Activated naive CD8-positive, alpha-beta T cell (primary cell): Measurements from ENCODE around the gene ZC3H18.

ENCODE experiments used
- H3K27ac Mint-ChIP-seq: one replicate; pipeline ENCODE4 v1.8.0; 2021; ENCODE audit warnings: mixed read lengths
- H3K27me3 Mint-ChIP-seq: one replicate; pipeline ENCODE4 v1.8.0; 2021; ENCODE audit warnings: mixed read lengths
- H3K36me3 Mint-ChIP-seq: one replicate; pipeline ENCODE4 v1.8.0; 2021; ENCODE audit warnings: mixed read lengths
- H3K4me1 Mint-ChIP-seq: one replicate; pipeline ENCODE4 v1.8.0; 2021; ENCODE audit warnings: low read depth, mixed read lengths
- H3K4me3 Mint-ChIP-seq: one replicate; pipeline ENCODE4 v1.8.0; 2021; ENCODE audit warnings: mild to moderate bottlenecking, mixed read lengths
- H3K9me3 Mint-ChIP-seq: one replicate; pipeline ENCODE4 v1.8.0; 2021; ENCODE audit warnings: low read depth, mixed read lengths

ZC3H18 gene

DNA sequence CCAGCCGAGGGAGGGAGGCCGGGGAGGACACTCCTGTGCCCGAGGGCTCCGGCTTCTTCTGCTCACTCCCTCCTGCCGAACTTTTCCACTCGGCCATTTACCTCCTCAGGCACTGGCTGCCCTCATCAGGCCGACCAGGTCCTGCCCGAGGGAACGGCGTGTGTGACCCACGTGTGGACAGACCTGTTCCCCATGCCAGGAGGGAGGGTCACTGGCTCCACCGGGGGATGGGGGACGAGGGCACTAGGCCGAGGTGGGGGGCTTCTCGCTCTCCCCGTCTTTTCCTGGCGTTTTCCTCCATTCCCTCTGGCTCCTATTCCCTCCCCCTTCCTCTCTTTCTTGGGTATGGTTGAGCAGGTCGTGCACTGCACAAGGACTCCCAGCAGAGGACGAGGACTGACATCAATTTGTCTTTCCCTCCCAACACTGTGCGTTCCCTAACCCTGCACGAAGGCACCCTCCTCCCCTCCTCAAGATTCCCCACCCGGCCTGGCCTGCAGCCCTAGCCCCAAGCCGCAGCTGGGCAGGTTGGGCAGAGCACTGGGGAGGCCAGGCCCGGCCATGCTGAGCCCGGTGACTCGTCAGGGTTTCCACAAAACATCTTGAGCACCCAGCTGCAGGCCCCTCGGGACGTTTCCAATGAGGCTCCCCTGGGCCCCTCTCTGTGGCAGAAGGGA is 64.9 kb downstream of the ZC3H18 start:
- Mint-ChIP-seq H3K4me1 (peaks cover 31% of the 10 kb centered on the region), H3K9me3 (no peaks in the 10 kb centered on the region), H3K4me3 (peak overlapping the region; percentile 73), H3K27ac (no peak overlapping the region), H3K36me3 (peaks cover 3% of the 10 kb centered on the region), H3K27me3 (no peaks in the 10 kb centered on the region)

DNA sequence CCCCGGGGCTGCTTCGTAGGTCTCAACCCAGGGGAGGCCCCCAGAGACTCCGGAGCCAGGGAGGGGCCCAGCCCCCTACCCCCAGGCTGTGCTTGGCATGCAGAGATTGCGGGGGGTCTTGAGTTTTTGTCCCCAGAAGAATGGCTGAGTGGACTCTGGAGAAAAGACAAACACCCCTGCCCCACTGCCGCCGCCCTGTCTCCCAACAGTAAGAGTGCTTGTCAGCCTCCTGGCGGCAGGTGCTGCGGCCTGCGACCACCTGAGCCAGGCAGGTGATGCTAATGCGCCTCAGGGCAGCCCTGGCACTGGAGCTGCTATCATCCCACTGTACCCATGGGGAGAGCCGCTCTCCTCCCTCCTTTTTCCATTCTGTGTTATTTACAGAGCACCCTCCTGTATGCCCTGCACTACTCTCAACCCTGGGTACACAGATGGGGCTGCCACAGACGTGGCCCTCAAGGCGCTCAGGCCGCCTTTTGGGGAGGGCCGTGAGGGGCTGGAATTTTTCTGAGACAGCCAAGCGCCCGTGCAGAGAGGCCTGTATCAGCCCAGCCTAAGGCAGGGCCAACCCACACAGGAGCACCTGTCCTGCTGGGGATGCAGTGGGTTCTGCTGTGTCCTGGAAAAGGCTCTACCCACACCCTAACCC is 65.6 kb downstream of the ZC3H18 start:
- Mint-ChIP-seq H3K4me1 (peaks cover 37% of the 10 kb centered on the region), H3K27me3 (no peaks in the 10 kb centered on the region), H3K36me3 (peaks cover 3% of the 10 kb centered on the region), H3K9me3 (no peaks in the 10 kb centered on the region), H3K4me3 (peak overlapping the region; percentile 41), H3K27ac (no peak overlapping the region)

DNA sequence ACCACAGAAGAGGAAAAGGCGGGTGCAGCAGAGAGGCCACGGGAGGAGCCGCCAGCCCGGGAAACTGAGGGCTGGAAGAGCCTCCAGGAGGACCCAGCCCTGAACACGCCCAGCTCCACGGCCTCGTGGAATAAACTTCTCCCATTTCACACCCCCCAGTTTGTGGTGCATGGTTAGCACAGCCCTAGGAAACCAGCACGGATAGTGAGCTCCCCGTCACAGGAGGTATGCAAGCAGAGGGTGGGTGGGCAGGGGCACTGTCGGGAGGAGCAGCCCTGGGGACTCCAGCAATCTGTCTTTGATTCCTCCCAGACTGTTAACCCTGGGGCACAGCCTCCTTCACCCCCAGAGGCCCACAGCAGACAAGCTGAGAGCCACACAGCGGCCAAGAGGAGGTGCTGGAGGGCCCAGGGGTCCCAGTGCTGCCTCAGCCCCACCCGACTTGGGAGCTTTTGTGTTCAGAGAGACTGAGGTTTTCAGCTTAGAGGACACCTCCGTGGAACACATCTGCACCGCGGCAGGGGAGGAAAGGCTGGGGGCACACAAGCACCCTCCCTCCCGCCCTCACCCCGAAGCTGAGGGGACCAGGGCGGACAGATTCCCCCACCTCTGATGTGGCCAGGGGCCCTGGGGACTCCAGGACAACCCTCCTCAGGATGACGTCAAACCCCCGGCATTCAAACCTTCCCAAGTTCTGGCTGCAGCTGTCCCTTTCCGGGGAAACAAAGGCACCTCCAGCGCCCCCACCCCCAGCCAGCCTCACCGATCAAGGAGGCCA is 66.5 kb downstream of the ZC3H18 start:
- Mint-ChIP-seq H3K36me3 (peaks cover 3% of the 10 kb centered on the region), H3K9me3 (no peaks in the 10 kb centered on the region), H3K4me1 (peaks cover 40% of the 10 kb centered on the region), H3K27ac (no peak overlapping the region), H3K4me3 (peak overlapping the region; percentile 51), H3K27me3 (no peaks in the 10 kb centered on the region)

DNA sequence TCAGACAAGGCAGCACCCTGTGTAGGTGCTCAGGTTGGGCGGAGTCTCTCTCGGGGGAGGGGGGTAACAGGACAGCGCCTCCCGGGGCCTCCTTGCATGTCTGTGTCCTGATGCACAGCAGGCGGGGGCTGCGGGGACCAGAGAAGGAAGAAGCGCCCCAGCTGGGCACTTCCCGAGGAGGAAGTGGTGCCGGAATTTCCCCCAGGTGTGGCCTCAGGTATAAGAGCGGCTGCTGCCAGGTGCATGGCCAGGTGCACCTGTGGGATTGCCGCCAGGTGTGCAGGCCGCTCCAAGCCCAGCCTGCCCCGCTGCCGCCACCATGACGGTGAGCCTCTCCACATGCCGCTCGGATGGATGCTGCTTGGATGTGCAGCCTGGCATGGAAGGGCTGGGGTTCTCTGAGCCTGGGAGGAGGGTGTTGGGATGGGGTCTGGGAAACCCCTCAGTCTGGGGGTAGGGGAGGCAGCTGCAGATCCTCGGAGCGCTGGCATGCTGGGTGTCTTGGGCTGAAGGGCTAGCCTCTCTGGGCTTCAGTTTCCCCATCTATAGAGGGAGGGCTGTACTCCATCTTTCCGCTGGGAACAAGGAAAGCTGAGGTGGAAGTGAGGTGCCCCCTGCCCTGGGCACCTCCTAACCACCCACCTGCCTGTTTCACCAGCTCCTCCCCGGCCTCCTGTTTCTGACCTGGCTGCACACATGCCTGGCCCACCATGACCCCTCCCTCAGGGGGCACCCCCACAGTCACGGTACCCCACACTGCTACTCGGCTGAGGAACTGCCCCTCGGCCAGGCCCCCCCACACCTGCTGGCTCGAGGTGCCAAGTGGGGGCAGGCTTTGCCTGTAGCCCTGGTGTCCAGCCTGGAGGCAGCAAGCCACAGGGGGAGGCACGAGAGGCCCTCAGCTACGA is 68.4 kb downstream of the ZC3H18 start, which contains the start of gene IL17C:
TSS of gene IL17C (plus strand) at position 250 of the 908 bp plus-strand sequence. CDS start at position 320, 70 bp downstream.
- H3K4me3 Mint-ChIP-seq = peak within 1 kb of the TSS; percentile 51
- no peaks in the 10 kb centered on the region for H3K9me3 Mint-ChIP-seq
- H3K27ac Mint-ChIP-seq = no peak within 1 kb of the TSS
- H3K27me3 Mint-ChIP-seq = no peaks in the 10 kb centered on the region
- peaks cover 3% of the 10 kb centered on the region for H3K36me3 Mint-ChIP-seq
- H3K4me1 Mint-ChIP-seq = peaks cover 35% of the 10 kb centered on the region

DNA sequence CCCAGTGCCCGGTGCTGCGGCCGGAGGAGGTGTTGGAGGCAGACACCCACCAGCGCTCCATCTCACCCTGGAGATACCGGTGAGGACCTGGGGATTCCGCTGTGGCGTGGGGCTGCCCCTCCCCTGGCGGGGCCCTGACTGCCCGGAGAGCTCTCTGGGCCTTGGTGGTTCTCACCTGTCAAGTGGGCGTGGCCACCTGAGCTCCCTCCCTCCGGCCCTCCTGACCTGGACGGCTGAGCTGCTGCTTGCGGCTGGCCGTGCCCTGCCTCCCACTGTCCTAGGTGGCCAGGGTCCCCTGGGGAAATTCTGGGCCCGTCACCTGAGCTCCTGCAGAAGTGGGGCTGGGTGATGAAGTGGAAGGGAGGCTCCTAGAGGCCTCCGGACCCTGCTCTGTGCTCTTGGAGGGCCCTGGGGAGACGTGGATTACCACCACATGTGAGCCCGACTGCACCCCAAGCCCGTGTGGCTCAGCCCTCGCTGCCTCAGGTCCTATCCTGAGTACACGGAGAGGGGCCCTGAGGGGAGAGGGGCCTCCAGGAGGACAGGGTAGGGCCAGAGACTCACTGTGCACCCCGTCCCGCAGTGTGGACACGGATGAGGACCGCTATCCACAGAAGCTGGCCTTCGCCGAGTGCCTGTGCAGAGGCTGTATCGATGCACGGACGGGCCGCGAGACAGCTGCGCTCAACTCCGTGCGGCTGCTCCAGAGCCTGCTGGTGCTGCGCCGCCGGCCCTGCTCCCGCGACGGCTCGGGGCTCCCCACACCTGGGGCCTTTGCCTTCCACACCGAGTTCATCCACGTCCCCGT is 69.2 kb downstream of the ZC3H18 start:
- H3K27me3 Mint-ChIP-seq = no peaks in the 10 kb centered on the region
- H3K4me3 Mint-ChIP-seq = no peak overlapping the region
- H3K36me3 Mint-ChIP-seq = peaks cover 3% of the 10 kb centered on the region
- peaks cover 40% of the 10 kb centered on the region for H3K4me1 Mint-ChIP-seq
- H3K27ac Mint-ChIP-seq = no peak overlapping the region
- H3K9me3 Mint-ChIP-seq = no peaks in the 10 kb centered on the region

DNA sequence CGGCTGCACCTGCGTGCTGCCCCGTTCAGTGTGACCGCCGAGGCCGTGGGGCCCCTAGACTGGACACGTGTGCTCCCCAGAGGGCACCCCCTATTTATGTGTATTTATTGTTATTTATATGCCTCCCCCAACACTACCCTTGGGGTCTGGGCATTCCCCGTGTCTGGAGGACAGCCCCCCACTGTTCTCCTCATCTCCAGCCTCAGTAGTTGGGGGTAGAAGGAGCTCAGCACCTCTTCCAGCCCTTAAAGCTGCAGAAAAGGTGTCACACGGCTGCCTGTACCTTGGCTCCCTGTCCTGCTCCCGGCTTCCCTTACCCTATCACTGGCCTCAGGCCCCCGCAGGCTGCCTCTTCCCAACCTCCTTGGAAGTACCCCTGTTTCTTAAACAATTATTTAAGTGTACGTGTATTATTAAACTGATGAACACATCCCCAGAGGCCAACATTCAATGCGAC is 69.9 kb downstream of the ZC3H18 start:
- Mint-ChIP-seq H3K4me1 (peaks cover 40% of the 10 kb centered on the region), H3K4me3 (no peak overlapping the region), H3K36me3 (peaks cover 3% of the 10 kb centered on the region), H3K27me3 (no peaks in the 10 kb centered on the region), H3K27ac (no peak overlapping the region), H3K9me3 (no peaks in the 10 kb centered on the region)

DNA sequence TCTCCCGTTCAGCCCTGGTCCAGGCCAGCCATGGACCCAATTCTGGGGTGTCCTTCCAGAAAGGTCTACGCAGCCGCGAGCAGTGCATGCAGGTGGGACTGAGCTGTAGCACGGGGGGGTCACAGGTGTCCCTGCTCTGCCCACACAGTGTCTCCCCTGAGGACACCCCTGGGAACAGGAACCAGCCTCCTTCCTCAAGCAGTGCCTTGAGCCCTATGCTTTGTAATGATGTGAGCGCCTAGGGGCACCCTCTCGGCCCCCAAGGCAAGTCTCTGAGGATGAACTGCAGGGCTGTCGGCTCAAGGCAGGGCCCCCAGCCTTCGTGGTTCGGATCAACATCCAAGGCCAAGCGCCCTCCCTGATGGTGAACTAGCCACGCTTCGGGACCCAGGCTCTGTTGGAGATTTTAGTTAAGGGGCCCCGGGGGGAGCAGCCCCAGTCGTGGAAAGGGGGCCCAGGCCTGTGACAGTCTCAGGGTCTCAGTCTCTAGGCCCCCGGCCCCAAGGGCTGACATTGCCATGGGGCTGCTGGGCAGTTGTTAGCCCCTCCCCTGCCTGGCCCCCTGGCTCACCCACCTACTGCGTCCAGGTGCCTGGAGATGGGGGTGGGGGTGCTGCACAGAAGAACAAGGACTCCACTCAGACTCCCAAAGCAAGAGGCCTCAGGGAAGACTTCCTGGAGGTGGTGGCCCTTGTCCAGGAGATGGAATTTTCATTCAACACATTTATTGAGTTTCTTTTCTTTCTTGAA is 70.5 kb downstream of the ZC3H18 start:
- H3K27ac Mint-ChIP-seq = no peak overlapping the region
- no peaks in the 10 kb centered on the region for H3K9me3 Mint-ChIP-seq
- peaks cover 3% of the 10 kb centered on the region for H3K36me3 Mint-ChIP-seq
- no peak overlapping the region for H3K4me3 Mint-ChIP-seq
- no peaks in the 10 kb centered on the region for H3K27me3 Mint-ChIP-seq
- peaks cover 36% of the 10 kb centered on the region for H3K4me1 Mint-ChIP-seq

DNA sequence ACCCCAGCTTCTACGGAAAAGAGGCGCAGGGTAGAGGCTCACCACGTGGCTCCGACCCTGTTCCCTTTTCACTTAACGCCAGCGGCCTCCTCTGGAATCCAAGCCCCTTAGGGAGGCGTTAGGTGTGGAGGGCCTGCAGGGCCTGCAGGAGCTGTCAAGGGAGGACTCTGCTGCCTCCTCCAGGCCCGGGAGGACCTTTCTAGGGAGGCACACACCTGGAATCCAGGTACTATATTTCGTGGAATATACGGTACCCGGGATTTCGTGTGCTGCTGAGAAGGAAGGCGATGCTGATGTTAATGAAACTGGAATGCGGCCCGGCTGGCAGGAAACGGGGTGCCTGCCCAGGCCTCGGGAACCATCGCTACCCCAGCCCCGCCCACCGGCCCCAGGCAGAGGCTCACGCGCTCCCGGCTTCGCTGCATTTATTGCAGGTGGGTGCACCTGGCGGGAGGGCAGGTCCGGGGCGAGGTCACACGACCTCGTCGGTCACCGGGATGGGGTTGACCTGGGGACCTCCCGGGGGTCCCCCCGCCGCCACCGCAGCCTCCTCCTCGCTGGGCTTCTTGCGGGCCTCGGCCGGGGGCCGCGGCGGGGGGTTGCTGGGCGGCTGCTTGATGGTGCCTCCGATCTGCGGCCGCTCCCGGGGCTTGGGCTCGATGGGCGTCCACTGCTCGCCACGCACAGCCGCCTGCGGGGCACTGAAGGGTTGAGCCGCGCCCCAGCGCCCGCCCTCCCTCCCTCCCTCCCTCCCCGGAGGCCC is 72.9 kb downstream of the ZC3H18 start:
- H3K27ac Mint-ChIP-seq = no peak overlapping the region
- no peak overlapping the region for H3K4me3 Mint-ChIP-seq
- H3K27me3 Mint-ChIP-seq = no peaks in the 10 kb centered on the region
- H3K36me3 Mint-ChIP-seq = no peaks in the 10 kb centered on the region
- H3K9me3 Mint-ChIP-seq = no peaks in the 10 kb centered on the region
- peaks cover 21% of the 10 kb centered on the region for H3K4me1 Mint-ChIP-seq

DNA sequence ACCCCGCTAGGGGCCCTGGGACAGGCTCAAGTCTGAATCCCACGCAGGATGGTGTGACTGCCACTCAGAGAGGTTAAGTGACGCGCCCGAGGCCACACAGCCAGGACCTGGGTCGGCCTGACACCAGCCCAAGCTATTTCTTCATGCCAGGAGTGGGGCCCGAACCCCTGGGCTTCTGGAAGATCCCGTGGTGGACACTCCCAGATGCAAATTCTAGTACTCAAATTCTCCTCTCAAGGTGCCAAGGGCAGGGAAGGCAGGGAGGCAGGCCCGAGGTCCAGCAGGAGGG is 73.4 kb downstream of the ZC3H18 start:
- no peak overlapping the region for H3K27ac Mint-ChIP-seq
- H3K9me3 Mint-ChIP-seq = no peaks in the 10 kb centered on the region
- no peaks in the 10 kb centered on the region for H3K36me3 Mint-ChIP-seq
- peaks cover 21% of the 10 kb centered on the region for H3K4me1 Mint-ChIP-seq
- no peak overlapping the region for H3K4me3 Mint-ChIP-seq
- no peaks in the 10 kb centered on the region for H3K27me3 Mint-ChIP-seq

DNA sequence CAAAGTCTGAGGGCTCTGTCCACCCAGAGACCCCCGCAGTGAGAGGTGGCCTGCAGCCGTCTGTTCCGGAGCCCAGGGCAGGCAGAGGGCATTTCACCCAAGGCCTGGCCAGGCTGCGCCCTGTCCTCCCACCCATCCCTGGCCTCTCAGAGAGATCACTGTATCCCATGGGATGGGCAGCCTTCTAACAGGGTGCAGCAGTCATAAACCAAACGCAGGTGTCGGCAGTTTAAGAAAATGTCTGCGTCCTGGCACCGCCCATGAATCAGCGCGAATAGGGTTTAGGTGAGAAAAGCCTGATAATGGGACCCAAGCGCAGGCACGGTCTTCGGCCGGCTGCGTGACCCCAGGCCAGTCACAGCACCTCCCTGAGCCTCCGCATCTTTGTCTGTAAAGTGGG is 75.3 kb downstream of the ZC3H18 start:
- Mint-ChIP-seq H3K4me3 (no peak overlapping the region), H3K4me1 (peaks cover 20% of the 10 kb centered on the region), H3K27me3 (no peaks in the 10 kb centered on the region), H3K9me3 (no peaks in the 10 kb centered on the region), H3K27ac (no peak overlapping the region), H3K36me3 (peaks cover 2% of the 10 kb centered on the region)

DNA sequence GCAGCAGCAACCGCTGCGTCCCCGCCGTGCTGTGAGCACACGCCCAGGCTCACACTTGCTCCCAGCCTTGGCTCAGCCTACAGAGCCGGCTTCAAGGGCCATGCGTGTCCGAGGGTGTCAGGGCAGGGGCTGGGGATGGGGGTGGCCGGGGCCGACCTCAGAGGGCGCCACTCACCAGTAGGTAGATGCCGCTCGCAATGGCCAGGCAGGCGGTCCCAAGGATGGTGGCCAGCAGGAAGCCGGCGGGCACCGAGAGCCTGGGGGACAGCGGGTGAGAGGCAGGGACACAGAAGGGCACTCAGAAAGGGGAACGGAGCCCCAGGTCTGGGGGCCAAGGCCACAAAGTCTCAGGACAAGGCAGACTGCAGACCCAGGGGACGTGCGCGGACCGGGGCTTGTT is 75.7 kb downstream of the ZC3H18 start:
- Mint-ChIP-seq H3K27ac (no peak overlapping the region), H3K4me3 (no peak overlapping the region), H3K4me1 (peaks cover 17% of the 10 kb centered on the region)

DNA sequence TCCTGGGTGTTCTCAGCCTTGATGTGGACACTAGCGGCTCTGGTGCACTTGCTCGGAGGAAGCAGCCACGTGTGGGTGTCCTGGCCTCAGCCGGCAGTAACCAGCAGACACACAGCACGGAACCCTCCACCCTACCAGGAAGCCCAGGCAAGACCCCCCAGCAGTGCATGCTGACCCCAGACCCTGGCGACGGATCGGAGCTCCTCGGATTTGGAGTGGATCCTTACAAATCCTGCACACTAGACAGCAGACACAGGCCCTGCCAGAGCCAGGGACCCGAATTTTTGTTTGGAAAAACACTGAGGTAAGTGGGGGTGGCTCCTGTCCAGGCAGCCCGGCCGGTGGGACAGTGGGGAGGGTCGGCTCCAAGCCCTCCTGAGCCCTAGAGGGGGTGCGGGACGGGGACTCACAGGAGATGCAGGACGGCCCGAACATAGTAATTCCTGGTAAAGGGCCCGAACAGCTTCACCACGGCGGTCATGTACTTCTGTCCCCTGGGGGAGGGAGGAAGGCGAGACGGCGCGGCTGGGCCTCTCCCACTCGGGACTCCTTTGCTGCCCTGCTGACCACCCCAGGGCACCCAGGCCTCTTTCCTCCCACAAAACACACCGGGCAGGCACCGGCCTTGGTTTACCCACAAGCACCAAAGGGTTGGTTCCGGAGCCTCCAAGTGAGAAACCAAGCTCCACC is 76.3 kb downstream of the ZC3H18 start:
- H3K36me3 Mint-ChIP-seq = peaks cover 2% of the 10 kb centered on the region
- H3K9me3 Mint-ChIP-seq = no peaks in the 10 kb centered on the region
- H3K4me3 Mint-ChIP-seq = no peak overlapping the region
- H3K4me1 Mint-ChIP-seq = peaks cover 18% of the 10 kb centered on the region
- no peaks in the 10 kb centered on the region for H3K27me3 Mint-ChIP-seq
- no peak overlapping the region for H3K27ac Mint-ChIP-seq

More for the DNA sequence above, 75.7 kb downstream of the ZC3H18 start:
- Mint-ChIP-seq H3K27me3 (no peaks in the 10 kb centered on the region), H3K36me3 (peaks cover 2% of the 10 kb centered on the region), H3K9me3 (no peaks in the 10 kb centered on the region)
